IPS-18a (cell line): ENCODE measurements around the gene SEPHS1.

Experiments
- H3K27ac ChIP-seq: one replicate; pipeline ENCODE4 v1.5.1; 2013; ENCODE audit warnings: low read length
- H3K27me3 ChIP-seq: one replicate; pipeline ENCODE4 v1.6.1; 2013; ENCODE audit warnings: mild to moderate bottlenecking, low read length; ENCODE audit not compliant: control insufficient read depth, insufficient read depth
- H3K36me3 ChIP-seq: one replicate; pipeline ENCODE4 v1.6.1; 2013; ENCODE audit warnings: low read depth, low read length; ENCODE audit not compliant: control insufficient read depth
- H3K4me1 ChIP-seq: one replicate; pipeline ENCODE4 v1.6.1; 2013; ENCODE audit warnings: low read depth, low read length; ENCODE audit not compliant: control insufficient read depth
- H3K4me3 ChIP-seq: one replicate; pipeline ENCODE4 v1.5.1; 2013; ENCODE audit warnings: low read length
- H3K9ac ChIP-seq: one replicate; pipeline ENCODE4 v1.6.1; 2013; ENCODE audit warnings: mild to moderate bottlenecking, low read length, moderate library complexity
- H3K9me3 ChIP-seq: one replicate; pipeline ENCODE4 v1.6.1; 2013; ENCODE audit warnings: low read depth, low read length; ENCODE audit not compliant: control insufficient read depth

Gene SEPHS1

GRCh38 chr10:13270877-13271551 is 77.1 kb downstream of the SEPHS1 start:
- Histone ChIP-seq H3K27ac (no peak overlapping the region), H3K9me3 (no peaks in the 10 kb centered on the region), H3K4me3 (no peak overlapping the region), H3K36me3 (no peaks in the 10 kb centered on the region), H3K9ac (no peak overlapping the region), H3K4me1 (peaks cover 12% of the 10 kb centered on the region), H3K27me3 (no peaks in the 10 kb centered on the region)

DNA sequence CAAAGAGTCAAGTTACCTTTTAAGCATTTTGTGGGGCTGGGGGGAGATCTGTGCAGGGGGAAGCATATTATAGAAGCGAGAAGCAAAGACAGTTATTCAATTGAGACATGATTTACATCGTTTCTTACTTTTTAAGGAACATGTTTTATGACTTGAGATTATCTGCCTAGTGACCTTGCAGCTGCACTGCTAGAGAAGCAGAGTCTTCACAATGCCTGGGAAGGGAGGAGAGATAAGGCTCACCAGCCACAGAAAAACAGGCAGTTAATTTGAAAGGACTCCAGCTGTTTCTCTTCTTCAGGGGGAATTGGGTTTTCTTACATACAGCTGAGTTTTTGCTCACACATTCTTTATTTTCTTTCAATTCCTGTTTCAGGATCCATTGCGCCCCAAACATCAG is 79.3 kb downstream of the SEPHS1 start:
- Histone ChIP-seq H3K27ac (no peak overlapping the region), H3K4me1 (peaks cover 12% of the 10 kb centered on the region)

DNA sequence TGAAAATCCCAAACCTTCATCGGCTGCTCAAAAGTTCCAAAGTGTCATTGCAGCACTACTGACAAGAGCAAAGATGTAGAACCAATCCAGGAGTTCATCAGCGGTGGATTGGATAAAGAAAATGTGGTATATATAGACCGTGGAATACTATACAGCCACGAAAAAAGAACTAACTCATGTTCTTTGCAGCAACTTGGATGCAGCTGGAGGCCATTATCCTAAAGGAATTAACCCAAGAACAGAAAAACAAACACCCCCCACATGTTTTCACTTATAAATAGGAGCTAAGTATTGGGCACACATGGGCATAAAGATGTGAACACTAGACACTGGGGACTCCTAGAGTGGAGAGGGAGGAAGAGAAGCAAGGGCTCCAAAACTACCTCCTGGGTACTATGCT is 79.8 kb downstream of the SEPHS1 start:
- Histone ChIP-seq H3K9me3 (no peaks in the 10 kb centered on the region), H3K27ac (no peak overlapping the region), H3K27me3 (no peaks in the 10 kb centered on the region), H3K4me1 (peaks cover 12% of the 10 kb centered on the region), H3K36me3 (no peaks in the 10 kb centered on the region), H3K4me3 (no peak overlapping the region), H3K9ac (no peak overlapping the region)

More for the DNA sequence above, 79.3 kb downstream of the SEPHS1 start:
- Histone ChIP-seq H3K9me3 (no peaks in the 10 kb centered on the region), H3K36me3 (no peaks in the 10 kb centered on the region), H3K27me3 (no peaks in the 10 kb centered on the region), H3K9ac (no peak overlapping the region), H3K4me3 (no peak overlapping the region)
